ENCODE results near the gene CCDC92. TPM values are rescaled to one million over a fixed set of nuclear protein-coding genes. Genes with fewer than 3 reads are reported as not detected.
"Not testable (repeated sequence)": the region's sequence is repeated elsewhere in the genome, so short reads cannot be mapped to it uniquely, and the experiment has no call there.

The CCDC92 gene
- total RNA-seq, 2 experiments from 2014 or later: 20.3 to 20.5 TPM

DNA sequence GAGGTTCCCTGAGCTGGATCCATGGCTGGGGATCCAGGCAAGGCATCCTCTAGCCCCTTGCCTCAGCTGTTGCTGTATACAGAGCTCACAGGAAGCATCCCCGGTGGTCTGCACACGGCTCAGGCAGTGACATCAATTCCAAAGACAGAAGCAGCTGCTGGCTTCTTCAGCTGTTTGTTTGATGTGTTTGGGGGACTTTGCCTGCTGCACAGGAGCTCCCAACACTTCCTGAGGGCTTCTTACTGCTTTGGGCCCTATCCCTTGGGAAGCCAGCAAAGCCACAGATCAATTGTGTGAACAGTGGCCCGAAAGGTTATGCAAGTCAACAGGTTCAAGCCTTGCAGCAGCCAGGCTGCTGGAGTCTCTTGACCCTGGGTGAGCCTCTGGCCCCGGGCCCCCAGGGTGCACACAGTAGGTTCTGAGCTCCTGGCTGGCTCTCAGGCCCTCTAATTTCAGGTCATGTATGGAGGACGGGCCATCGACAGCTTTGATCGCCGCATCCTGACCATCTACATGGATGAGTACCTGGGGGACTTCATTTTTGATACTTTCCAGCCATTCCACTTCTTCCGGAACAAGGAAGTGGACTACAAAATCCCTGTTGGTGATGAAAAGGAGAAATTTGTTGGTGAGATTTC, 42.6 kb downstream of the CCDC92 start:
- no peak overlapping the region for H3K4me3 Mint-ChIP-seq
- ChIA-PET CTCF (no interaction called here), POLR2A (no interaction called here)
- H3K4me1 Mint-ChIP-seq: peaks cover 13% of the 10 kb centered on the region
- no peak overlapping the region for H3K27ac Mint-ChIP-seq
- H3K36me3 Mint-ChIP-seq (ENCODE audit: low read depth): no peaks in the 10 kb centered on the region
- DNase-seq: no peak
- H3K9me3 Mint-ChIP-seq: no peaks in the 10 kb centered on the region
- H3K27me3 Mint-ChIP-seq: peaks cover 17% of the 10 kb centered on the region

DNA sequence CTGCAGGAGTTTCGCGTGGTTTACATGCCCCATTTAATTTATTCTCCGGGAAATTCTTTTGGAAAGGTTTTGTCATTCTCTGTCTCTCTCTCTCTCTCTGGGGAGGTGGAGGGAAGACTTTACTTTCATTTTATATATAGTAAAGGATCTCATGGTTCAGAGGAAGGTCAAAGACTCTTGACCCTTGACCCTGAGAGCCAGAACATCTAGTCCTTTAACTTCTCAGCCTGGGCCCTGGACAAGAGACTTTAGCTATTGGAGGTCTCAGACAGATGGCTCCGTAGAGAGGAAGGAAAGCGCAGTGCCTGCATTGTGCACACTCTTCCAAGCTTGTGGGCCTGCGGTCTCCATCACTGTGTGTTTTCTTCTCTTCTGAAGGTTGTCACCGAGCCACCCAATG, 43.7 kb downstream of the CCDC92 start:
- POLR2A ChIA-PET: no interaction called here
- Mint-ChIP-seq H3K4me1 (peaks cover 13% of the 10 kb centered on the region), H3K4me3 (no peak overlapping the region), H3K27ac (no peak overlapping the region), H3K27me3 (peaks cover 17% of the 10 kb centered on the region), H3K36me3 (ENCODE audit: low read depth) (no peaks in the 10 kb centered on the region), H3K9me3 (no peaks in the 10 kb centered on the region)
- CTCF ChIA-PET: no interaction called here
- no peak for DNase-seq

DNA sequence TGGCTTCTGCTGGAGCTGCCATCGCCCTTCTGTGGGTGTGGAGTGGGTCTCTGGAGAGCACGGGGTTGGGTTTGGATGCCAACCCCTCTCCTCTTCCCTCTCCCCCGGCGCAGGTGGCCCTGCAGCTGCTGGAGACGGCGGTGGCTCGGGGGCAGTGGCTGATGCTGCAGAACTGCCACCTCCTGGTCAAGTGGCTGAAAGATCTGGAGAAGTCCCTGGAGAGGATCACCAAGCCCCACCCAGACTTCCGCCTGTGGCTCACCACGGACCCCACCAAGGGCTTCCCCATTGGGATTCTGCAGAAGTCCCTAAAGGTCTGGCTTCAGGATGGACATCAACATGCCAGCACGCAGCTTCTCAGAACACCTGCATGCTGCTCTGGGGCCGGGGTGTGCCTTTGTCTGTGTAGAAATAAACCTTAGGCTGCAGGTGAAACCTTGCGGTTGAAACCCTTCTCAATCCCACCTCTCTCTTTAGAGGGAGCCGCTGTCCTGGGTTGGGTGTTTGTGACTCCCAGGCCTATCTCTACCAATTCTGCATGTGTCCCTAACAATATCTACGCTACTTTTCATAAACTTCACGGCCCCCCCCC, 44.3 kb downstream of the CCDC92 start:
- H3K4me3 Mint-ChIP-seq: no peak overlapping the region
- no peak for DNase-seq
- CTCF ChIA-PET: no interaction called here
- no peaks in the 10 kb centered on the region for H3K36me3 Mint-ChIP-seq (ENCODE audit: low read depth)
- H3K9me3 Mint-ChIP-seq: no peaks in the 10 kb centered on the region
- no peak overlapping the region for H3K27ac Mint-ChIP-seq
- peaks cover 13% of the 10 kb centered on the region for H3K4me1 Mint-ChIP-seq
- H3K27me3 Mint-ChIP-seq: peaks cover 15% of the 10 kb centered on the region
- POLR2A ChIA-PET: interaction anchor here (0.8 kb wide), 1 partner anchor 10 kb away, joined by 3 read pairs; no protein-coding TSS in a partner anchor

DNA sequence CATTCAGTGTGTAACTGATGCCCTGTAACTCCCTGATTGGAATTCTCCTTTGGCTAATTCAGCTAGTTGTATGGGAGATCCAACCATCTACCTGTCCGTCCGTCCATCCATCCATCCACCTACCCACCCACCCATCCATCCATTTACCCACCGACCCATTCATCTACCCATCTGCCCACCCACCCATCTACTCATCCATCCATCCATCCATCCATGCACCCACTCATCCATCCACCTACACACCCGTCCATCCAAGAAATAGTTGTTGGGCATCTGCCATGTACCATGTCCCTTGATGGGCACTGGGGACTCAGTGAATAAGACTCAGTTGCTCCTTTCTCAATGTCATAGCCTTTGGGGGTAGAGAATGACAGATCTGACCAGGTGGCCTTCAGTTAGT, 48.1 kb downstream of the CCDC92 start:
- Mint-ChIP-seq H3K27ac (no peak overlapping the region), H3K27me3 (peaks cover 3% of the 10 kb centered on the region)
- CTCF ChIA-PET: no interaction called here

DNA sequence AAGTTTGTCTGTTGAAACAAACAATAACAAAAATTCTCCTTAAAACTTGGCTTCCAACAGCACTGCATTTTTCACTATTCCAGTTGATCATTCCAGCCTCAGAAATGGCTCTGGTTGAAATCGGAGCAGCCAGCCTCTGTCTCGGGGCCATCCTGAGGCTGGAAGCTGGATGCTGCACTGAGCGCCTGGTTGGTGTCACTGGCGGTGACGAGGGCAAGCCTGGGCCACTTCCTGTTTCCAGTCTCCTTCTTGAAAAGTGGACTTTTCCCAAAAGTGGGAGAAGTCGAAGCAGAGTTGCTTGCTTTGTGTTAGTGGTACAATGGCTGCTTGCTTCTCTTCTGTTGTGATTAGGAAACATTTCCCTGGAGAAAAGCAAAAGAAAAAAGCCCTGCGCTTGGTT, 48.7 kb downstream of the CCDC92 start:
- CTCF ChIA-PET: no interaction called here
- H3K9me3 Mint-ChIP-seq: no peaks in the 10 kb centered on the region
- H3K36me3 Mint-ChIP-seq (ENCODE audit: low read depth): no peaks in the 10 kb centered on the region
- no peak overlapping the region for H3K27ac Mint-ChIP-seq
- DNase-seq: no peak
- POLR2A ChIA-PET: no interaction called here
- no peak overlapping the region for H3K4me3 Mint-ChIP-seq
- peaks cover 3% of the 10 kb centered on the region for H3K27me3 Mint-ChIP-seq
- H3K4me1 Mint-ChIP-seq: no peaks in the 10 kb centered on the region

More for the DNA sequence above, 48.1 kb downstream of the CCDC92 start:
- Mint-ChIP-seq H3K36me3 (ENCODE audit: low read depth) (no peaks in the 10 kb centered on the region), H3K4me1 (no peaks in the 10 kb centered on the region), H3K4me3 (no peak overlapping the region), H3K9me3 (no peaks in the 10 kb centered on the region)
- no peak for DNase-seq
- POLR2A ChIA-PET: no interaction called here

DNA sequence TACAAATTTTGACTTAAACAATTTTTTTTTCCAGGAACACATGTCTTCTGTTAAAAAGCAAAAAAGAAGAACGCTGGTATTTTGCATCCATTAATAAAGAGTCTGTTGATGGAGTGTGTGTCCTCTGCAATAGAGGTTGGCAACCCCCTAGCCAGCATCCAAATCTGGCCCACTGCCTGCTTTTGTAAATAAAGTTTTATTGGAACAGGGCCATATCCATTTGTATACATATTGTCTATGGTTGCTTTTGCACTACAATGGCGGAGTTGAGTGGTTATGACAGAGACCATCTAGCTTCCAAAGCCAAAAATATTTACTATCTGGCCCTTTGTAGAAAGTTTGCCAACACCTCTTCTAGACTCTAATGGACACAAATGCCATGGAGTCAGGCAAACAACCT, 49.6 kb downstream of the CCDC92 start:
- CTCF ChIA-PET: no interaction called here
- H3K27ac Mint-ChIP-seq: no peak overlapping the region
- no peak for DNase-seq

DNA sequence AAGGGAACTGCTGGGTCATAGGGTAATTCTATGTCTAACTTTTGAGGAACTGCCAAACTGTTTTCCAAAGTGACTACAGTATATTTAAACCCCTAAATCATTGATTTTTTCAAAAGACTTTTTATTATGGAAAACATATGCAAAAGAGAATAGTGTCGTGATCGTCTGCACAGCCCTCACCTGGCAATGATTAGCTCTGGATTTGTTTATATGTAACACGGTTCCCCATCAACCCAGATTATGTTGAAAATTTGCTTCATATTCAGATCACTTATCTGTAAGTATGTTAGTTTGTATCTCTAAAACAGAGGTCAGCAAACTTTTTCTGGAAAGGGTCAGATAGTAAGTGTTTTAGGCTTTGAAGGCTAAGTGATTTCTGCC, 52.7 kb downstream of the CCDC92 start:
- POLR2A ChIA-PET: no interaction called here
- H3K4me3 Mint-ChIP-seq: no peak overlapping the region
- no peak overlapping the region for H3K27ac Mint-ChIP-seq
- no peak for DNase-seq
- H3K9me3 Mint-ChIP-seq: no peaks in the 10 kb centered on the region
- no peaks in the 10 kb centered on the region for H3K36me3 Mint-ChIP-seq (ENCODE audit: low read depth)
- H3K4me1 Mint-ChIP-seq: peaks cover 4% of the 10 kb centered on the region
- peaks cover 4% of the 10 kb centered on the region for H3K27me3 Mint-ChIP-seq
- CTCF ChIA-PET: no interaction called here

More for the DNA sequence above, 49.6 kb downstream of the CCDC92 start:
- Mint-ChIP-seq H3K27me3 (peaks cover 3% of the 10 kb centered on the region), H3K36me3 (ENCODE audit: low read depth) (no peaks in the 10 kb centered on the region), H3K4me1 (no peaks in the 10 kb centered on the region), H3K4me3 (no peak overlapping the region), H3K9me3 (no peaks in the 10 kb centered on the region)
- POLR2A ChIA-PET: no interaction called here

DNA sequence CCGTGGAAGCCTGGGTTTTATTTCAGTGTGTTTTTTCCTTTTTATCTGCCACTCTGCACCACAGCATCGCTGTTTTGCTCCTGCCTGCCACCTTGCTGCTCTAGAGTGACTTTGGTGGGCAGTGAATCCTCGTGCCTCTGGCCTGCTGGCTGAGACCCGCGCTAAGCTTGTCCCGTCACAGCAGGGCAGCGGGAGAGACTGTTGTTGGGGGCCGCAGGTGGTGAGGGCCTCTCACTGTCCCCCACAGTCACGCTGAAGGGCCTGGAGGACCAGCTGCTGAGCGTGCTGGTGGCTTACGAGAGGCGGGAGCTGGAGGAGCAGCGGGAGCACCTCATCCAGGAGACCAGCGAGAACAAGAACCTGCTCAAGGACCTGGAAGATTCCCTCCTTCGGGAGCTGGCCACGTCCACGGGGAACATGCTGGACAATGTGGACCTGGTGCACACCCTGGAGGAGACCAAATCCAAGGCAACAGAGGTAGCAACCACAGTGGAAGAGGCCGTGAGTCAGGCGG, 55.2 kb downstream of the CCDC92 start:
- H3K4me3 Mint-ChIP-seq: no peak overlapping the region
- DNase-seq: no peak
- no peaks in the 10 kb centered on the region for H3K36me3 Mint-ChIP-seq (ENCODE audit: low read depth)
- H3K27ac Mint-ChIP-seq: no peak overlapping the region
- CTCF ChIA-PET: no interaction called here
- POLR2A ChIA-PET: no interaction called here
- H3K27me3 Mint-ChIP-seq: peaks cover 4% of the 10 kb centered on the region
- H3K4me1 Mint-ChIP-seq: peaks cover 4% of the 10 kb centered on the region
- no peaks in the 10 kb centered on the region for H3K9me3 Mint-ChIP-seq

DNA sequence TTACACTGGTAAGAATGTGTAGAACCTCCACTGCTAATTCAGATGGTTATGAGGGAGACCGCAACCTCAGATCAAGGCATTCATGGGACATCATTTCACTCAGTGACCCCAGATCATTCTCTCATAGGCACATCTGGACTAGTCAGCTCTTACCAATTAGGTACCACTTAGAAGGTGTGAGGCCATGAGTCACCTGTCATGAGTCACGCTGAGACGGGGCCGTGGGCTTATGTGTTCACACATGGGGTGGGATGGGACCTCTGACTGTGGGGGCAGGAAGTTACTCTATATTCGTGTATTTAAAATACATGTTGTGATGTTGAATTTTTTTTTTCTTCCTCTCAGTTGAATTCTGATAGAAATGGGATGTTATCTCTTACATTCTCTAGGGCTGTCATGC, 55.9 kb downstream of the CCDC92 start:
- no peaks in the 10 kb centered on the region for H3K9me3 Mint-ChIP-seq
- peaks cover 4% of the 10 kb centered on the region for H3K27me3 Mint-ChIP-seq
- H3K4me1 Mint-ChIP-seq: peaks cover 4% of the 10 kb centered on the region
- ChIA-PET POLR2A (interaction anchor here (1.0 kb wide), 1 partner anchor 18 kb away, joined by 3 read pairs; no protein-coding TSS in a partner anchor), CTCF (interaction anchor here (1.5 kb wide), 1 partner anchor 11 kb away, joined by 5 read pairs; no protein-coding TSS in a partner anchor)
- no peaks in the 10 kb centered on the region for H3K36me3 Mint-ChIP-seq (ENCODE audit: low read depth)
- no peak overlapping the region for H3K27ac Mint-ChIP-seq
- H3K4me3 Mint-ChIP-seq: no peak overlapping the region
- DNase-seq: peak; percentile 26

DNA sequence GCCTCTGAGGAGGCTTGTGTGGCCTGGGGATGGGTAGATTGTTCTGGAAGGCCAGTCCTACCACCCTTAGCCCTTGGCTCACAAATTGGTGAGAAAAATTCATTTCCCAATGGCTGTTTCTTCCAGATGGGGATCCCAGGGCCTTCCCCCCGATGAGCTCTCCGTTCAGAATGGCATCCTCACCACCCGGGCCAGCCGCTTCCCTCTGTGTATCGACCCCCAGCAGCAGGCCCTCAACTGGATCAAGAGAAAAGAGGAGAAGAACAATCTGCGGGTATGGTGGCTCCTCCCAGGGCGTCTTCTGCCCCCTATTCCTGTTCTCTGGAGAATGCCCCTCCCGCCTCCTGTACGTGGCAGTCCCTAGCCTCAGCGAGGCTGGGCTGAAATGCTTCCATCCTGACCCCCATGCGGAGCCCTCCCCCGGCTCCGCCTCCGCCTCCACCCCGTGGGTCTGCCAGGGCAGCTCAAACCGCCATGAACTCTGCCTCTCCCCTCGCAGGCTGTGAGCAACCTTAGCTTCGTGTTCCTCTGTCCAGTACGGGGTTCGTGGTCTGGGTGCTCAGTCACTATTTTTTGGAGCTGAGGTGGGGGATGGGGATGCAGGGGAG, 57.8 kb downstream of the CCDC92 start:
- Mint-ChIP-seq H3K27ac (no peak overlapping the region), H3K4me1 (peaks cover 4% of the 10 kb centered on the region), H3K9me3 (no peaks in the 10 kb centered on the region), H3K27me3 (peaks cover 2% of the 10 kb centered on the region), H3K36me3 (ENCODE audit: low read depth) (no peaks in the 10 kb centered on the region), H3K4me3 (no peak overlapping the region)
- ChIA-PET CTCF (interaction anchor here (0.9 kb wide), 1 partner anchor 69 kb away, joined by 3 read pairs; no protein-coding TSS in a partner anchor), POLR2A (no interaction called here)
- DNase-seq: no peak

DNA sequence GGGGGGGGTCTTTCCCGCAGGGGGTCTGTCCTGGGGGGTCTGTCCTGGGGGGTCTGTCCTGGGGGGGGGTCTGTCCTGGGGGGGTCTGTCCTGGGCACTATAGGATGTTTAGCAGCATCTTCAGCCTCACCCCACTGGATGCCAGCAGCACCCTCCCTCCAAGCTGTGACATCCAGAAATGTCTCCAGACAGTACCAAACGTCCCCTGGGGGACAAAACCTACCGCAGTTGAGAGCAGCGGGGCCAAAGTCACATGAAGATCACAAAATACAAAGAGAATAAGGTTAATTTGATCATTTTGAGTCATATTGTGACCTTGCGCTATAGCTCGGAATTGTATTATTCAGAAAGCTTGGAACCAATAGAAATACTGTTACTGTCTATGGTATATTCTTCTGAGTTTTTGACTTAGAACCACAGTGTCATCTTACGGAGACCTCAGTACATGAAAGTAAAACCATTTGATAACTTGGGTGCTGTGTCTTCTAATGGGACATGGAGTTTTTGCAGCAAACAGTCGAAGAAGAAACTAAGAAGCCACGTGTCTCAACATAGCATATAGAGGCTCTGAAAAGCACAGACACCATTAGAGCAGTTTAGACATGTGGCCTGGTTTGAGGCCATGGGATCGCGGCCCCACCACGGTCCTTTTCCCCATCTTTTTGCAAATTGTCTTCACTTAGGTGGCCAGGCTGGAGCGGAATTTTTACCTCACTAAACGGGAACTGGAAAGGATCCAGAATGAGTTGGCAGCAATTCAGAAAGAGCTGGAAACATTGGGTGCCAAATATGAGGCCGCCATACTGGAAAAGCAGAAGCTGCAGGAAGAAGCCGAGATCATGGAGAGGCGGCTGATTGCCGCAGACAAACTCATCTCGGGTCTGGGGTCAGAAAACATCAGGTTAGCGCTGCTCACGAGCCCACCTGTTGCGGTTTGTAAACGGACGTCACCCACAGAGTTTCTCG, 59.9 kb downstream of the CCDC92 start:
- peaks cover 2% of the 10 kb centered on the region for H3K27me3 Mint-ChIP-seq
- no peak overlapping the region for H3K4me3 Mint-ChIP-seq
- H3K9me3 Mint-ChIP-seq: no peaks in the 10 kb centered on the region
- H3K4me1 Mint-ChIP-seq: peaks cover 4% of the 10 kb centered on the region
- ChIA-PET CTCF (no interaction called here), POLR2A (no interaction called here)
- no peak overlapping the region for H3K27ac Mint-ChIP-seq
- no peak for DNase-seq
- H3K36me3 Mint-ChIP-seq (ENCODE audit: low read depth): no peaks in the 10 kb centered on the region

DNA sequence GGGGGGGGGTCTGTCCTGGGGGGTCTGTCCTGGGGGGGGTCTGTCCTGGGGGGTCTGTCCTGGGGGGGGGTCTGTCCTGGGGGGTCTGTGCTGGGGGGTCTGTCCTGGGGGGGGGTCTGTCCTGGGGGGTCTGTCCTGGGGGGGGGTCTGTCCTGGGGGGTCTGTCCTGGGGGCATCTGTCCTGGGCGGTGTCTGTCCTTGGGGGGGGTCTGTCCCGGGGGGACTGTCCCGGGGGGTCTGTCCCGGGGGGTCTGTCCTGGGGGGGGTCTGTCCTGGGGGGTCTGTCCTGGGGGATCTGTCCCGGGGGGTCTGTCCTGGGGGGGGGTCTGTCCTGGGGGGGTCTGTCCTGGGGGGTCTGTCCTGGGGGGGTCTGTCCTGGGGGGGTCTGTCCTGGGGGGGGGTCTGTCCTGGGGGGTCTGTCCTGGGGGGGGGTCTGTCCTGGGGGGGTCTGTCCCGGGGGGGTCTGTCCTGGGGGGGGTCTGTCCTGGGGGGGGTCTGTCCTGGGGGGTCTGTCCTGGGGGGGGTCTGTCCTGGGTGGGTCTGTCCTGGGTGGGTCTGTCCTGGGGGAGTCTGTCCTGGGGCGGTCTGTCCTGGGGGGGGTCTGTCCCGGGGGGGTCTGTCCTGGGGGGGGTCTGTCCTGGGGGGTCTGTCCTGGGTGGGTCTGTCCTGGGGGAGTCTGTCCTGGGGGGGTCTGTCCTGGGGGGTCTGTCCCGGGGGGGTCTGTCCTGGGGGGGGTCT, 60.8 kb downstream of the CCDC92 start:
- H3K4me3 Mint-ChIP-seq; H3K4me1 Mint-ChIP-seq; H3K27ac Mint-ChIP-seq; DNase-seq; H3K27me3 Mint-ChIP-seq; H3K36me3 Mint-ChIP-seq (ENCODE audit: low read depth); H3K9me3 Mint-ChIP-seq; CTCF ChIA-PET; POLR2A ChIA-PET: not testable (repeated sequence)
